BJ (cell line): ENCODE results near the gene UBA5. TPM values are rescaled to one million over a fixed set of nuclear protein-coding genes. Genes with fewer than 3 reads are reported as not detected.

Experiments used
- CTCF ChIA-PET: fragments of 350-600 bp; formaldehyde crosslinking; extraction: SDS; loops from one replicate; lab custom pipeline; 2021; ENCODE audit warnings: antibody characterized with exemption, inconsistent platforms; lab: Yijun Ruan, JAX
- POLR2A ChIA-PET: fragments of 300-600 bp; sonication (Branson Sonifier 250); formaldehyde crosslinking; extraction: SDS; loops from one replicate; lab custom pipeline; 2021; ENCODE audit warnings: antibody characterized with exemption; lab: Charles Lee
- DNase-seq: peaks from one replicate; pipeline ENCODE4 v3.0.0-alpha.2; 2011; ENCODE audit warnings: low read depth
- H3K27me3 ChIP-seq: 2 replicates; pipeline ENCODE4 v1.6.0; 2011; ENCODE audit warnings: low read length; ENCODE audit not compliant: control insufficient read depth, insufficient read depth
- H3K36me3 ChIP-seq: 2 replicates; pipeline ENCODE4 v1.5.1; 2011; ENCODE audit warnings: low read length; ENCODE audit not compliant: control insufficient read depth, insufficient read depth
- H3K4me3 ChIP-seq: 2 replicates; pipeline ENCODE4 v1.5.1; 2011; ENCODE audit warnings: low read depth, mild to moderate bottlenecking, control low read depth, low read length
- CTCF ChIP-seq: IDR thresholded peaks from 2 replicates; pipeline ENCODE4 v1.5.1; 2011; ENCODE audit warnings: low read depth, mild to moderate bottlenecking, control low read depth, inconsistent platforms, low read length, moderate library complexity; ENCODE audit not compliant: insufficient read depth
- polyA plus RNA-seq: library from polyadenylated mRNA; depleted of rRNA; stranded (reverse); fragments of >200 nt; gene quantifications from 2 replicates; pipeline ENCODE4 v1.2.3, GENCODE V29; 2011

UBA5 gene
- polyA plus RNA-seq, 1 experiment: 26.2 TPM

GRCh38 chr3:132628157-132628556 is 32.0 kb upstream of the UBA5 start:
- no peak for TF ChIP-seq CTCF
- Histone ChIP-seq H3K36me3 (peaks cover 2% of the 10 kb centered on the region; the same call in 1 of the 2 replicates), H3K4me3 (no peak overlapping the region), H3K27me3 (no peaks in the 10 kb centered on the region)
- ChIA-PET CTCF (no interaction called here), POLR2A (no interaction called here)
- DNase-seq: no peak

- CTCF ChIA-PET: no interaction called here
- H3K36me3 ChIP-seq: peaks cover 2% of the 10 kb centered on the region; the same call in 1 of the 2 replicates
- H3K27me3 ChIP-seq: no peaks in the 10 kb centered on the region
- POLR2A ChIA-PET: no interaction called here
- H3K4me3 ChIP-seq: no peak overlapping the region
- DNase-seq: peak; percentile 76
- no peak for TF ChIP-seq CTCF
Observed at GRCh38 chr3:132629928-132630327, 30.2 kb upstream of the UBA5 start.

GRCh38 chr3:132630612-132631011 is 29.5 kb upstream of the UBA5 start:
- no peak for DNase-seq
- Histone ChIP-seq H3K4me3 (no peak overlapping the region), H3K36me3 (peaks cover 2% of the 10 kb centered on the region; the same call in 1 of the 2 replicates), H3K27me3 (no peaks in the 10 kb centered on the region)
- ChIA-PET CTCF (interaction anchor here (0.7 to 1.3 kb wide), 3 partner anchors 34 to 57 kb away, joined by 3 read pairs; partner anchors contain the start of gene ACKR4), POLR2A (interaction anchor here (0.6 kb wide), 1 partner anchor 11 kb away, joined by 3 read pairs; no protein-coding TSS in a partner anchor)
- TF ChIP-seq CTCF: no peak

GRCh38 chr3:132635052-132635451 is 25.1 kb upstream of the UBA5 start:
- H3K36me3 ChIP-seq: no peaks in the 10 kb centered on the region
- POLR2A ChIA-PET: no interaction called here
- DNase-seq: no peak
- H3K27me3 ChIP-seq: no peaks in the 10 kb centered on the region
- TF ChIP-seq CTCF: no peak
- H3K4me3 ChIP-seq: no peak overlapping the region
- CTCF ChIA-PET: interaction anchor here (0.9 to 1.6 kb wide), 3 partner anchors 15 to 98 kb away, joined by 3 to 4 read pairs (median 3); no protein-coding TSS in a partner anchor

GRCh38 chr3:132637590-132637989 is 22.5 kb upstream of the UBA5 start:
- H3K4me3 ChIP-seq: no peak overlapping the region
- DNase-seq: no peak

More at GRCh38 chr3:132637590-132637989, 22.5 kb upstream of the UBA5 start:
- H3K36me3 ChIP-seq: no peaks in the 10 kb centered on the region
- ChIA-PET CTCF (interaction anchor here (1.1 to 6.7 kb wide), 2 partner anchors 22 to 101 kb away, joined by 4 to 137 read pairs; partner anchors contain the start of gene ACAD11), POLR2A (no interaction called here)
- H3K27me3 ChIP-seq: no peaks in the 10 kb centered on the region
- TF ChIP-seq CTCF: no peak
